NCI-H128 (cell line): ENCODE data around the gene PFKFB4.
A peak's percentile ranks its signal among the peaks of the same experiment; 100 is the strongest.
"Not testable (repeated sequence)": the region's sequence is repeated elsewhere in the genome, so short reads cannot be mapped to it uniquely, and the experiment has no call there.

Experiments used
- DNase-seq: peaks from one replicate; lab custom pipeline; 2025; ENCODE audit not compliant: unreplicated experiment; lab: John Stamatoyannopoulos, UW

Gene PFKFB4

DNA sequence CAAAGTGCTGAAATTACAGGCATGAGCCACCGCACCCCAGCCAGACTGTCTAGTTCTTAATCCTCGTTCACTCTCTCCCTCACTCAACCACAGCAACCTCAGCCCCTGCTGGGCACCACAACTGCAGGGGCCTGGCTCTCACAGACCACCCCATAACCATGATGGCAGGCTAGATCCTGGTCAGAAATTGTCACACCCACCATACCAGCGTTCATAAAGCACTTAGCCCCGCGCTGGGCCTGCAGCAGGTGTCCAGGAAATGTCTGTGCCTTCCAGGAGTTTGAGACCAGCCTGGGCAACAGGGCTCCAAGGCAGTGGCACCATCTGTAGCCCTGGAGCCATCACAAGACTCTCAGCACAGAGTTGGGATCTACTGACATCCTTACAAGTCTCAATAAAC is 54.5 kb downstream of the PFKFB4 start:
- no peak for DNase-seq

DNA sequence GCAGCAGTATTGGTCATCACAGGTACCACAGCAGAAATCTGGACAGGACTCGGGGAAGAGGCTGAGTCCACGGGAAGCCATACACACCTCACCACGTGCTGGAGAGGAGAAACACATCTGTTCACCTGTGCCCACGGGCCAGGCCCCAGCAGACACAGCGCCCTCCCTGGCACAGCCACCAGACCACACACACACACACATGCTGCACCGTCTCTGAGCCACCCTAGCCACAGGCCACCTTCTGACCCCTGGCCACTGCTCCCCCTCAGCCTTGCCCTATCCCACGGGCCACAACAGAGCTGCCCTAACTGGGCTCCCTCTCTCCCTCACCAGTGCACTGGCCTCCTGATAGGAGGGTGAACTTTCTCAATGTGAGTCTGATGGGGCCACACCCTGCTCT is 55.4 kb downstream of the PFKFB4 start:
- DNase-seq, result no peak

DNA sequence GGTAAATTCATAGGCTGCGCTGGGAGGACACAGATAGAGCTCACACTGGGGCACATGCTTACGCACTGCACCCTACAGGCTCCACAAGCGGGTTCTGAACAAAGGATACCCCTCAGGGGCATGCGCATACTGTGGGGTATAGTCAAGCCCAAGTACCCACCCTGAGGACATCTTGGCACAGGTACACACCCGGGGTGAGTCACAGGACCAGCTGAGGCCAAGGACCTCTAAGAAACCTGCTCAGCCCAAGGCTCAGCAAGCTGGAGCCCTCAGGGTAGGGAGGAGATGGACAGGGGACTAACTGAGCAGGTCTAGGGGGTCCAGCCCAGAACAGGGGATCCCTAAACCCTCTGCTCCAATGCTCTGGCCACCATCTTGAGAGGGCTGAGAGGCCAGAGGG is 55.9 kb downstream of the PFKFB4 start:
- DNase-seq, result no peak

DNA sequence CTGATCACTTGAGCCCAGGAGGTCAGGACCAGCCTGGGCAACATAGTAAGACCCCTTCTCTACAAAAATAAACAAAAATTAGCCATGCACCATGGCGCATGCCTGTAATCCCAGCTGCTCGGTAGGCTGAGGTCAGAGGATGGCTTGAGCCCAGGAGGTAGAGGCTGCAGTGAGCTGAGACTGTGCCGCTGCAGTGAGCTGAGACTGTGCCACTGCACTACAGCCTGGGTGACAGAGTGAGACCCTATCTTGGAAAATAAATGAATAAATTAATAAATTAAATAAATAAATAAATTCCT is 63.5 kb downstream of the PFKFB4 start:
- DNase-seq, result no peak

DNA sequence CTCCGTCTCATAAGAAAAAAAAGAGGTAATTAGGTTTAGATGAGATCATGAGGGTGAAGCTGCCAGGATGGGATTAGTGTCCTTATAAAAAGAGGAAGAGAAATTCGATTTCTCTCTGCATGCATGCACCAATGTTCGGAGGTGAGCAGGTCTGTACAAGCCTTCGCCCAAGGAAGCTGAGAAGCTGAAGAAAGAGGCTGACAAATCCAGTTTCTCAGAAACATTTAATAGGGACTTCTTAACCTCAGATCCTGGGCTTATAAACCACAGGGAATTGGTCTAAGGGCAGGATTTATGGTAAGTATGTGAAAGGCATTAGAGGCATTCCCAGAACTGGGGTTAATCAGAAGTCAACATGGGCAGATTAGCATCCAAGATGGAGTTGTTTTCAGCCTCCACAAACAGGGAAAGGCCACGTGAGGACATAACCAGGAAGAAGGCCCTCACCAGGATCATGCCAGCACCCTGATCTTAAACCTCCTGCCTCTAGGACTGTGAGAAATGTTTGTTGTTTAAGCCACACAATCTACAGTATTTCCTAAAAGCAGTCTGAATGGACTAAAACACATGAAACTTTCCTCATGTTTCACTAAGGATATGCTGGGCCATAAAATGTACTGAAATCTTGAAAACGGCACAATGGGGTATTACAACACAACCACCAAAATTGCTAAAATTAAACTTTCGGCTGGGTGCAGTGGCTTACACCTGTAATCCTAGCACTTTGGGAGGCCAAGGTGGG is 64.0 kb downstream of the PFKFB4 start:
- no peak for DNase-seq

DNA sequence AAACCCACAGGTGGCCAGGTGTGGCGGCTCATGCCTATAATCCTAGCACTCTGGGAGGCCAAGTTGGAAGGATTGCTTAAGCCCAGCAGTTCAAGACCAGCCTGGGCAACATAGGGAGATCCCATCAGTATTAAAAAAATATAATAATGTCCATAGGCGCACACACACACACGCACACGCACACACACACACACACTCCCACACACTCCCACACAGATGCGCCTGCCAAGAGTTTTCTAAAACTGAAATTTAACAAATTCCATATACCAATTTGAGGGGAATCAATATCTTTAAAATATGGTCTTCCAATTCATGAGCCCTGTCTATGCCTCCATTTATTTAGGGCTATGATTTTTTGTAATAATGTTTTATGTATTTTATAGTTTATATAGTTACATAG is 69.7 kb downstream of the PFKFB4 start:
- DNase-seq, result no peak

DNA sequence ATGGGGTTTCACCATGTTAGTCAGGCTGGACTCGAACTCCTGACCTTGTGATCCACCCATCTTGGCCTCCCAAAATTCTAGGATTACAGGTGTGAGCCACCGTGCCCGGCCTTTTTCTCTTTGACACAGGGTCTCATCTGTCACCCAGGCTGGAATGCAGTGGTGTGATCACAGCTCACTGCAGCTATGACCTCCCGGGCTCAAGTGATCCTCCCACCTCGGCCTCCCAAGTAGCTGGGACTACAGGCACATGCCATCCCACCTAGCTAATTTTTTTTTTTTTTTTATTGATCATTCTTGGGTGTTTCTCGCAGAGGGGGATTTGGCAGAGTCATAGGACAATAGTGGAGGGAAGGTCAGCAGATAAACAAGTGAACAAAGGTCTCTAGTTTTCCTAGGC is 73.8 kb downstream of the PFKFB4 start:
- not testable (repeated sequence) for DNase-seq

DNA sequence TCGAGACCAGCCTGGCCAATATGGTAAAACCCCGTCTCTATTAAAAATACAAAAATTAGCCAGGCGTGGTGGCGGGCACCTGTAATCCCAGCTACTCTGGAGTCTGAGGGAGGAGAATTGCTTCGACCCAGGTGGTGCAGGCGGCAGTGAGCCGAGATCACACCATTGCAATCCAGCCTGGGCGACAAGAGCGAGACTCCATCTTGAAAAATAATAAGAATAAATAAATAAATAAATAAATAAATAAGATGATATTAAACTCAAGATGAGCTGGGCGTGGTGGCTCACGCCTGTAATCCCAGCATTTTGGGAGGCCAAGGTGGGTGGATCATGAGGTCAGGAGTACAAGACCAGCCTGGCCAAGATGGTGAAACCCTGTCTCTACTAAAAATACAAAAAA is 75.7 kb downstream of the PFKFB4 start:
- DNase-seq, result not testable (repeated sequence)

DNA sequence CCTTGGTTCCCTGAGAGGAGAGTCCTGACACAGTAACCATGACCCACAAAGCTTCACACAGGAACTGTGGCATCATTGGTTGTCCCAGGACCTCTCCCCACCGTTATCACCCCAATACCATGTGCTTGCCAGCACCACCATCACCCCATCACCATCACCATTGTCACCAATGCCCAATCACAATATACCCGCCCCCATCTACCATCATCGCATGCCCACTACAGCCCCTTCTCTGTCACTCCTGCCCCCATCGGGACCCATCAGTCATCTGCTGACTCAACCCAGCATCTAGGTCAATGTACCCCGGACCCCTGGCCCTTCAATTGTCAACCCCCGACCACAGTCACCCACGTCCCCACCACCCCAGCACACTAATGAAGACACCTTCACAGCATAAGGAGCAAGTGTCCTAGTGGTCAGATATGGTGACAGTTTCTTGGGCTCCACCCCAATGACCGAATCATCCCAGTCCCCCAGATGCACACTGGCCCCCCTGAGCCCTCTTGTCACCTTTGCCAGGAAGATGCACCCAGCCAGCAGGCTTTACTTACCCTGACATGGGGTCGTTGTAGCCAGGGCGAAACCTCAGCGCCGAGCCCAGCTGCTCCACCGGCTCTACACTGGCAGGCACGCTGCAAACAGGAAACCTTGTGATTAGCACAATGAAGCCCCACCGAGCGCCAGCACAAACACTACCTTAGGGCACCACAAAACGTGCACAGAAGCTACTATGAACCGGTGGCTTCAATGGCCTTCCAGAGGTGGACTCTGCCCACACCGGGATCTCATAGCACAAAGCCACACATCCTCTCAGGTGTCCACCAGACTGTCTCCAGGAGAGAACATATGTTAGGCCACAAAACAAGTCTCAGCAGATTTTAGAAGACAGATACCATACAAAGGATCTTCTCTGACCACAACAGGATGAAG is 77.7 kb downstream of the PFKFB4 start:
- DNase-seq, result no peak

DNA sequence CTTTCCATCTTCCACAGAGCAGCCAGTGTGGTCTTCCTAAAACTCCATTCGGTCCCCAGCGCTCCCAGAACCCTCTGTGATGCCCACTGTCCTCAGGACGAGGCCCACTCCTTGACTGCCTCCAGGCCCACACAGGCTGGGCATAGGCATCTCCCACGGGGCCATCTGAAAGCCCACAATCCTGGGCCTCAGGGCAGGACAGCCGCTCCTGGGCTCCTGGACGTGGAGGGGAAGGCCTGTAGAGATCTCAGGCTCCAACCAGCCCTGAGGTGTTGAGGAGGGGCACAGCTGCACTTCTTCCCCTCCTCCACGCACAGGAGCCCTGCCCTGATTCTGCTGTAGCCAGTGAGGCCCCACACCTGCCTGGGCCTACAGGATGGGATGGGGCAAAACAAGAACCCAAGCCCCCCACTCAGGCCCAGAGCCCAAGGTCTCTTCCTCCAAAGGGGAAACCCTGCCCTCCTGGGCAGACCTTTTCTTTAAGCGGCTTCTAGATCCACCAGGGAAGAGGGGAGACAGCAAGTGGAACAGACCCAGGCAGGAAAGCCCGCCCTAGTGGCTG is 78.6 kb downstream of the PFKFB4 start:
- DNase-seq, result no peak

DNA sequence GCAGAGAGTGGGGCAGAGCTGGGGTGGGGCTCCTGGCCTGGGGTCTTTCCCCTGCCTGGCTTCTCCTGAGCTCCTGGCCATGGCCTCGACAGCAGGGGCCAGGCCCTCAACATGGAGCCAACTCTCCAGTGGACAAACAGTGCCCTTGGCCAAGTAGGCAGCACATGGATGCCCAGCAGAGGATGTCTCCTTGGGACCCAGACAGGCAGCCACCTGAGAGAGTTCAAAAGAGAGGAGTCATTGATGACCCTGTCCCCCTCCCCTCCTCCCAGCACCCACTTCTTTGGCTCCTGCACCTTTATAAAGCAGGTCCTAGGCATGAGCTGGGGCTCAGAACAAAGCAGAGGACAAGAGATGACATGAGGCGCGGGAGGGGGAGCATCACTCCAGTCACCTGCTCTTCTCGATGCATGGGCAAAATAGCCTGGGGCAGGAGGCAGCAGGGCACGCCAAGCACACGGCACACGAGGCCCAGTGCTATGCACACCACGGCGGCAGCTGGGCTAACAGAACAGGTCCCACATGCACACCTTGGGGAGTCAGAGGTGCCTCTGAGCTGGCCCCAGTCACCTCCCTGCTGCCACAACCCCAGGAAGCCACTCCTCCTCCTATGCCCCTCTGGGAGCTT is 80.1 kb downstream of the PFKFB4 start:
- DNase-seq, result no peak

DNA sequence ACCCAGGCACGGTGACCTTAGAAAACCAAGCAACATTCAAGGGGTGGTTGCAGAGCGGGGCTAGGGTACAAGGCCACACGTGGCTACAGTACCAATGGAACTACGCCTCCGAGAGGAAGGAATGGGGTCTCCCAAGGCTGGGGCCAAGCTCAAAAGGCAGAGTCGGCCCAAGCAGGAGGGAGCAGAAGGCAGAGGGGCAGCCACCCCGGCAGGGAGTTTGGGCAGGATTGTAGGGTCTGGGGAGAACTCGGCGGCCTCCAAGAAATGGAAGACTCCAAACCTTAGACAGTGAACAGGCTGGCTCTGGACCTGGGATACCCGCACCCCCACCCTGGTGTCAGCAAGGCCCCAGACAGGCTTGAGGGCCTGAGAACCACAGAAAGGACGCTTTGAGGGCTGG is 81.4 kb downstream of the PFKFB4 start:
- DNase-seq, result no peak

DNA sequence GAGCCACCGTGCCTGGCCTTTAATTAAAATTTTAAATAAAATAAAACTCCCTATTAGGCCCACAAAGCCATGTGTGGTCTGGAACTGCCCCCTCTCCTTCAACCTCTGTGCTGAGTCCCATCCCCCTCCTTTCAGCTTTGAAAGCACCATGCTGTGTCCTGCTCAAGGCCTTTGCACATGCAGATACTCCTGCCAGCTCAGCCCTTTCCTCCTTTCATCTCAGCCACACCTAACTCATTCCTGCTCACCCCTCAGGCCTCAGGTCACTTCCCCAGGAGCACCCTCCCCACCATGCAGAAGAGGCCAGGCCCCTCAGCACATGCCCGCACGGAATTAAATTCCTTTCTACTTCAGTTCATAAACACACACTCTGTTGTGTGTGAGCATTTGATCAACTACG is 82.0 kb downstream of the PFKFB4 start:
- DNase-seq, result no peak

DNA sequence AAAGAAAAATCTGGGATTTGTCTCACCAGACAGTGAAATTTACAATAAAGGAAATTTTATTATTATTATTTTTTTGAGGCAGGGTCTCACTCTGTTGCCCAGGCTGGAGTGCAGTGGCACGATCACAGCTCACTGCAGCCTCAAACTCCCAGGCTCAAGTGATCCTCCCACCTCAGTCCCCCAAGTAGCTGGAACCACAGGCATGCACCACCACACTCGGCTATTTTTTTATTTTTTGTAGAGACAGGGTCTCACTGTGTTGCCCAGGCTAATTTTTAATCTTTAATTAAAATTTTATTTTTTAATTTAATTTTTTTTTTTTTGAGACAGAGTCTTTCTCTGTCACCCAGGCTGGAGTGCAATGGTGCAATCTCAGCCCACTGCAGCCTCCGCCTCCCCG is 82.6 kb downstream of the PFKFB4 start:
- DNase-seq, result not testable (repeated sequence)

DNA sequence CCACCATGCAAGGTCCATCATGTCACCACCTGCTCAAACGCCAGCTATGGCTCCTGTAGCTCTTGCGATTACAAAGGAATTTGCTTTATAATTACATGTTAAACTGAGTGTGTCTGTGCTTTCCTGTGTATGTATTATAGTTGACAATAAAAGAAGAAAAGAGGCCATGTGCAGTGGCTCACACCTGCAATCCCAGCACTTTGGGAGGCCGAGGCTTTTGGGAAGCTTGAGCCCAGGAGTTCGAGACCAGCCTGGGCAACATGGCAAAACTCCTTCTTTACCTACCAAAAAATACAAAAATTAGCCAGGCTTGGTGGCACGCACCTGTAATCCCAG is 83.0 kb downstream of the PFKFB4 start:
- DNase-seq, result no peak

DNA sequence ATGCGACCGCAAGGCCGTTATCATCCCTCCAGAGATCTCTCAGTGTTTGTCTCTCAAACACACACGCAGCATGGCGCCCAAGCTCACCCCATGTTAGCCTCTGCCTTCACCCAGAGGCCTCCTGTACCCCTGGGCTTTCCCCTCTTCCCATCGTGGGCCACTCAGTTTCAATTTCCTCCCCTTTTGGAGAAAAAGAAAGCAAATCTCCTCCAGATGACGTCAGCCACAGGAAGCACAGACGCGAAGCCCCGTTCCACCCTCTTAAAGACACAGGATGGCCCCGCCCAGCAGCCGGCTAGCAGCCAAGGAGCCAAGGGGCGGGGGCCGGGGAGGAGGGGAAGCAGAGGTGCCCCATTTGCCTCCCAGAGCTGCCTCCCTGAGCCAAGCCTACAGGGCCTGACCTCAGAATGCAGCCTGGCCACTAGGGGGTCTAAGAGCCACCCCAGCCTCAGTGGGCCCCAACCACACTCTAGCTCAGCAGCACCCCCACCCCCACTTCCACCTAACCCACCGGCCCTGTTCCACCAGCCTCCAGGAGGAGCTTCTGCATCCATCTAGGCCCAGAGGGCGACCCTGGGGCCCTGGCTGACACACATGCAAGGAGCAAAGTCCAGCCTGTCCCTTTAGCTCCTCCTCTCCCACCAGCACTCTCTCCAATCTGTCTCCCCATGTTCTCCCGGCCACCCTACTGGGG is 83.5 kb downstream of the PFKFB4 start:
- peak; percentile 27 for DNase-seq

DNA sequence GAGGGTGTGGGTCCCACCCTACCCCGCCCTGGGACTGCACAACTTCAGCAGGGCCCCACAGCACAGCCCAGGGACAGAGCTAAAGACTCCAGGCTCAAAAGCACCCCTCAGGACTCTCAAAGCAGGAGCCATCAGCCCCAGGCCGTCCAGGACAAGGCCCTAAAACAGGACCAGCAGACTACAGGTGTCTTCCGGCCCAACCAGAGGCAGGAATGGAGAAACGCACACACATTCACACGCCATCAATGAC is 84.0 kb downstream of the PFKFB4 start:
- no peak for DNase-seq

DNA sequence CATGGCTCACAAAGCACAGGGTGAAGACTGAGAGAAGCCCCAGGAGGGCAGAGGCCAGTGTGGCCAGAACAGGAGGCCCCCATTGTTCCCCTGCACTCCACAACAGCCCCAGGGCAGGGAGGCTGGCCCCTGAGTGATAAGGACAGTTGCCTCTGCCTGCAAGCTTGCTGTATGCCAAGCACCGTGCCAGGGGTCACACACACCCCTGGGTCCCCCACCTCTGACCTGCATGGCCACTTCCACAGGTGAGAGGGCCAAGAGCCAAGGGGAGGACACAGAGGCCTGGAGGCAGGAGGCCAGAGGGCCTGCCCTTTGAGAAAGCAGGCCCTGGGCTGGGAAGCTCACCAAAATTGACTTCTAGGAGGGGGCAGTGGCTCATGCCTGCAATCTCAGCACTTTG is 86.3 kb downstream of the PFKFB4 start:
- no peak for DNase-seq

DNA sequence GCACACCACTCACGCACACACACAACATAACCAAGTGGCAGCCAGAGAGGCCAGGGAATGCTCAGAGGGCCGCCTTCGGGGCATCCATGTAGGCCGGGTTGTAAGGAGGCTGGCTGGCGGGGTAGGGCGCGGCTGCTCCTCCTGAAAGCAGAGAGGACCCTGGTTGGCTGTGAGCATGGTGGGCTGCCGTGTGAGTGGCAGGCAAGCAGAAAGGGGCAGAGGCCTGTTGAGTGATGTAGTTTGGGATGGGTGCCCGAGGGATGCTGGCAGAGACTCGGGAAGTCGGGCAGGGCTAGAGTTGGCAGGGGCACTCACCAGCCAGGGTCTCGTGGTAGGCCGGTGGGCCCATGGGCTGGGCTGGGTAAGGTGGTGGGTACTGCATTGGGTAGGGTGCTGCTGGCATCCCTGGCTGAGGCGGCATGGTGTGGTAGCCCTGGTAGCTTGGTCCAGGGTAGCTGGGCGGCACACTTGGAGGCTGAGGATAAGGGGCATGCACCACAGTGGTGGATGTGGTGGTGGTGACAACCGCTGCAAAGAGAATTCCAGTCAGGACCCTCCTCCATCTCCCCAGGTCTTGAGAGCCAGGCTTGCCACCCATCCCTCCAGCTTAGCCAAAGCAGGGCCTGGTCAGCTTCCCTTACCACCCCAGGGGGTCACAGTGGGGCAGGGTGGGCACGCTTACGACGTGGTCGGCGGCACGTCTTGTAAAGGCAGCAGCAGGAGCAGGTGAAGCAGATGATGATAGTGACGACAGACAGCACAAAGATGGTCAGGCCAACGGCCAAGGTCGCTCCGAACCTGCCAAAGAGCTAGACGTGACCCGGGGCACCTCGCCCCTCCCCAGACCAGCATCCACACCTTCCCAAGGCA is 87.3 kb downstream of the PFKFB4 start:
- DNase-seq, result no peak

DNA sequence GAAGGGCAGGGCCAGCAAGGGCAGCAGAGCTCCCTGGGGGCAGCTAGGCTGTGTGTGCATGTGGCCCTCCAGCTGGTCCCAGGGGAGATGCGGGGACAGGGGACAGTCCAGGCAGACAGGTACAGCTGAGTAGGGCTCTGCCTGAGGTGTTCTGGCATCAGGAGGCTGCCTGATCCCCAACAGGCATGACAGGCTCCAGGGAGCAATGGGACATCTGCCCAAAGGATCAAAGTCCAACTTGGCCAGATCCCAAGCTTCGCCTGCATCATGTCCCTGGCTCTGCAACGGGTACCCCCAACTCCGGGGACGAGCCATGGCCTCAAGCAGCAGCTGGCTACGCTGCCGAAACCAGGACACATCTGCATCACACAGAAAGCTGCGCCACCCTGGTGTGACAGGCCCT is 88.3 kb downstream of the PFKFB4 start:
- no peak for DNase-seq
